Gastrocnemius medialis (tissue), 4 donors: Measurements from ENCODE around the gene NR6A1.

Experiments used
- CTCF ChIP-seq, 5 experiments: fragments of 450-650 bp in 3 of 5; fragments of 200-600 bp in 2 of 5; sonication (generic) in 2 of 5; IDR thresholded peaks in 4 of 5; conservative IDR thresholded peaks in 1 of 5; 1 replicate in 4 of 5; 2 replicates in 1 of 5; pipeline ENCODE4 v1.5.1; 2016 to 2019; ENCODE audit warnings: antibody characterized with exemption in 5 of 5, mild to moderate bottlenecking in 3 of 5, moderate library complexity in 3 of 5
- POLR2A ChIP-seq, 2 donors: fragments of 450-650 bp; IDR thresholded peaks; one replicate each; pipeline ENCODE4 v1.6.1; 2017; ENCODE audit warnings: antibody characterized with exemption in 2 of 2, mild to moderate bottlenecking in 2 of 2, moderate library complexity in 2 of 2

GRCh38 chr9:124530246-124530645 lies 240.9 kb downstream of the NR6A1 start:
- TF ChIP-seq CTCF (IDR thresholded peaks at IDR 0.05 in 4 of 5, conservative IDR thresholded peaks at IDR 0.05 in 1 of 5): no peak
- no peak for TF ChIP-seq POLR2A (IDR thresholded peaks at IDR 0.05)
